ENCODE data around the gene SLC17A1.

Gene SLC17A1

GRCh38 chr6:25831532-25832306, at the start of gene SLC17A1:
SLC17A1 (minus strand) TSS chr6:25832052; CDS start chr6:25830557, 1,495 bp downstream.
- Histone ChIP-seq H3K9me3 (ENCODE audit: severe bottlenecking) (no peaks in the 10 kb centered on the region), H3K27me3 (ENCODE audit: insufficient read depth, low read depth, severe bottlenecking) (no peaks in the 10 kb centered on the region), H3K4me3 (ENCODE audit: low read depth, low read length) (no peak within 1 kb of the TSS), H3K27ac (no peak within 1 kb of the TSS), H3K36me3 (no peaks in the 10 kb centered on the region)
- no peak for TF ChIP-seq CTCF (IDR thresholded peaks at IDR 0.05; ENCODE audit: low read depth, low read length)
- no peak for DNase-seq

GRCh38 chr6:25880601-25881000, 48.7 kb upstream of the SLC17A1 start:
- no peak for DNase-seq
- no peaks in the 10 kb centered on the region for H3K9me3 ChIP-seq (ENCODE audit: severe bottlenecking)
- no peak for TF ChIP-seq CTCF (IDR thresholded peaks at IDR 0.05; ENCODE audit: low read depth, low read length)
- no peaks in the 10 kb centered on the region for H3K27me3 ChIP-seq (ENCODE audit: insufficient read depth, low read depth, severe bottlenecking)
- H3K27ac ChIP-seq, result no peak overlapping the region
- no peaks in the 10 kb centered on the region for H3K36me3 ChIP-seq
- no peak overlapping the region for H3K4me3 ChIP-seq (ENCODE audit: low read depth, low read length)

- DNase-seq, result no peak
- Histone ChIP-seq H3K27me3 (ENCODE audit: insufficient read depth, low read depth, severe bottlenecking) (no peaks in the 10 kb centered on the region), H3K27ac (no peak overlapping the region), H3K36me3 (no peaks in the 10 kb centered on the region), H3K9me3 (ENCODE audit: severe bottlenecking) (no peaks in the 10 kb centered on the region), H3K4me3 (ENCODE audit: low read depth, low read length) (no peak overlapping the region)
- no peak for TF ChIP-seq CTCF (IDR thresholded peaks at IDR 0.05; ENCODE audit: low read depth, low read length)
These were observed 47.0 kb upstream of the SLC17A1 start for GRCh38 chr6:25878721-25879322.

- Histone ChIP-seq H3K36me3 (no peaks in the 10 kb centered on the region), H3K27me3 (ENCODE audit: insufficient read depth, low read depth, severe bottlenecking) (no peaks in the 10 kb centered on the region)
These were observed 44.2 kb upstream of the SLC17A1 start for GRCh38 chr6:25875926-25876602.

GRCh38 chr6:25875563-25875905, 43.7 kb upstream of the SLC17A1 start:
- Histone ChIP-seq H3K27ac (no peak overlapping the region), H3K9me3 (ENCODE audit: severe bottlenecking) (no peaks in the 10 kb centered on the region), H3K36me3 (no peaks in the 10 kb centered on the region)

More at GRCh38 chr6:25875926-25876602, 44.2 kb upstream of the SLC17A1 start:
- no peak for TF ChIP-seq CTCF (IDR thresholded peaks at IDR 0.05; ENCODE audit: low read depth, low read length)
- DNase-seq, result no peak
- Histone ChIP-seq H3K27ac (no peak overlapping the region), H3K9me3 (ENCODE audit: severe bottlenecking) (no peaks in the 10 kb centered on the region), H3K4me3 (ENCODE audit: low read depth, low read length) (no peak overlapping the region)

More at GRCh38 chr6:25875563-25875905, 43.7 kb upstream of the SLC17A1 start:
- H3K4me3 ChIP-seq (ENCODE audit: low read depth, low read length), result no peak overlapping the region
- no peaks in the 10 kb centered on the region for H3K27me3 ChIP-seq (ENCODE audit: insufficient read depth, low read depth, severe bottlenecking)
- no peak for DNase-seq
- no peak for TF ChIP-seq CTCF (IDR thresholded peaks at IDR 0.05; ENCODE audit: low read depth, low read length)
